ENCODE results near the gene OR52E4. TPM values are rescaled to one million over a fixed set of nuclear protein-coding genes. Genes with fewer than 3 reads are reported as not detected.

Gene OR52E4
- total RNA-seq, 1 donor from 2014 or later: not detected

Other genes with a start within 250 kb of the OR52E4 start
- gene TRIM5, start 195.6 kb upstream of the OR52E4 start, total RNA-seq: 9.3 and 9.7 TPM in 2 replicates
- 104 and 107 TPM in 2 replicates for gene TRIM22, start 190.8 kb upstream of the OR52E4 start, total RNA-seq
- gene OR56B1, start 144.2 kb upstream of the OR52E4 start, total RNA-seq: 0.16 TPM in 1 of 2 replicates, not detected in the other
- gene OR52N4, start 126.4 kb upstream of the OR52E4 start, total RNA-seq: 0.38 TPM in 1 of 2 replicates, not detected in the other
- not detected in 2 replicates for gene OR52N5, start 97.3 kb upstream of the OR52E4 start, total RNA-seq
- gene OR52N1, start 89.4 kb upstream of the OR52E4 start, total RNA-seq: not detected in 2 replicates
- gene OR52N2, start 71.7 kb upstream of the OR52E4 start, total RNA-seq: not detected in 2 replicates
- gene OR52E6, start 38.7 kb upstream of the OR52E4 start, total RNA-seq: not detected in 2 replicates
- gene OR52E8, start 22.9 kb upstream of the OR52E4 start, total RNA-seq: not detected in 2 replicates
- gene OR52E5, start 12.6 kb downstream of the OR52E4 start, total RNA-seq: not detected in 2 replicates
- not detected in 2 replicates for gene OR56A3, start 61.6 kb downstream of the OR52E4 start, total RNA-seq
- gene OR56A5, start 87.9 kb downstream of the OR52E4 start, total RNA-seq: not detected in 2 replicates
- not detected in 2 replicates for gene OR52L1, start 106.4 kb downstream of the OR52E4 start, total RNA-seq
- gene OR56A4, start 126.3 kb downstream of the OR52E4 start, total RNA-seq: 0.05 TPM in 1 of 2 replicates, not detected in the other
- gene OR56A1, start 150.1 kb downstream of the OR52E4 start, total RNA-seq: not detected in 2 replicates
- not detected in 2 replicates for gene OR56B4, start 227.1 kb downstream of the OR52E4 start, total RNA-seq

Measured in activated CD4-positive, alpha-beta T cell treated with anti-CD3 and anti-CD28 coated beads, Interleukin-2, amount 10 ng/mL, durations not matched to agents 24 days and 14 days (primary cell).